Measurements from ENCODE around the gene COA1. TPM values are rescaled to one million over a fixed set of nuclear protein-coding genes. Genes with fewer than 3 reads are reported as not detected.

The COA1 gene
- total RNA-seq, 1 donor from 2014 or later = 55.5 TPM

- Mint-ChIP-seq H3K36me3 (ENCODE audit: low read depth, unreplicated experiment) (peaks cover 12% of the 10 kb centered on the region), H3K9me3 (ENCODE audit: unreplicated experiment) (no peaks in the 10 kb centered on the region), H3K4me1 (ENCODE audit: unreplicated experiment) (peaks cover 25% of the 10 kb centered on the region), H3K27ac (ENCODE audit: unreplicated experiment) (no peak overlapping the region), H3K27me3 (ENCODE audit: unreplicated experiment) (peaks cover 3% of the 10 kb centered on the region), H3K4me3 (ENCODE audit: unreplicated experiment) (no peak overlapping the region)
- no peak for DNase-seq (ENCODE audit: low spot score)
- no peak for TF ChIP-seq CTCF (IDR thresholded peaks at IDR 0.05; ENCODE audit: unreplicated experiment)
Observed at GRCh38 chr7:43618073-43618472, 111.2 kb downstream of the COA1 start.

DNA sequence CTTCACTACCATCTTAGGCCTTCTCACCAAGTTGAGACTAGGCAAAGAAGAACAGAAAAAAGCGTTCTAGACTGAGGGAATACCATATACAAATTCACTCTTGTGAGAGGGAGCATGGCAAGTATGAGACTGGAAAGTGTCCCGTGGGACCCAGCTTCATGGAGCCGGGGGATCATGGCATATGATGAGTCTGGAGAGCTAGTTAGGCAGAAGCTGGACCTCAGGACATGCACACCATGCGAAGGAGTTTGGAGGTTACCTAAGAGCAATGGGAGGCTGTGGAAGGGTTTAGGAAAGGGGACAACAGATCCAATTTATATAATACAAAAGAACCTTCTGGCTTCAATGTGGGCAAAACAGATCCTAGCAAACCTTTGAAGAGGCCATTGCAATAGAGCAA is 112.3 kb downstream of the COA1 start:
- DNase-seq (ENCODE audit: low spot score) = no peak
- H3K4me3 Mint-ChIP-seq (ENCODE audit: unreplicated experiment) = no peak overlapping the region
- peaks cover 22% of the 10 kb centered on the region for H3K4me1 Mint-ChIP-seq (ENCODE audit: unreplicated experiment)
- peaks cover 15% of the 10 kb centered on the region for H3K36me3 Mint-ChIP-seq (ENCODE audit: low read depth, unreplicated experiment)
- no peaks in the 10 kb centered on the region for H3K9me3 Mint-ChIP-seq (ENCODE audit: unreplicated experiment)
- peaks cover 3% of the 10 kb centered on the region for H3K27me3 Mint-ChIP-seq (ENCODE audit: unreplicated experiment)
- no peak for TF ChIP-seq CTCF (IDR thresholded peaks at IDR 0.05; ENCODE audit: unreplicated experiment)
- H3K27ac Mint-ChIP-seq (ENCODE audit: unreplicated experiment) = no peak overlapping the region

GRCh38 chr7:43615558-43616145 is 113.7 kb downstream of the COA1 start:
- peaks cover 11% of the 10 kb centered on the region for H3K36me3 Mint-ChIP-seq (ENCODE audit: low read depth, unreplicated experiment)
- peak; percentile 49 for DNase-seq (ENCODE audit: low spot score)
- TF ChIP-seq CTCF (IDR thresholded peaks at IDR 0.05; ENCODE audit: unreplicated experiment) = no peak
- H3K9me3 Mint-ChIP-seq (ENCODE audit: unreplicated experiment) = no peaks in the 10 kb centered on the region
- peak overlapping the region; percentile 87 for H3K27ac Mint-ChIP-seq (ENCODE audit: unreplicated experiment)
- H3K4me1 Mint-ChIP-seq (ENCODE audit: unreplicated experiment) = peaks cover 17% of the 10 kb centered on the region
- peak overlapping the region; percentile 49 for H3K4me3 Mint-ChIP-seq (ENCODE audit: unreplicated experiment)
- peaks cover under 1% of the 10 kb centered on the region for H3K27me3 Mint-ChIP-seq (ENCODE audit: unreplicated experiment)

DNA sequence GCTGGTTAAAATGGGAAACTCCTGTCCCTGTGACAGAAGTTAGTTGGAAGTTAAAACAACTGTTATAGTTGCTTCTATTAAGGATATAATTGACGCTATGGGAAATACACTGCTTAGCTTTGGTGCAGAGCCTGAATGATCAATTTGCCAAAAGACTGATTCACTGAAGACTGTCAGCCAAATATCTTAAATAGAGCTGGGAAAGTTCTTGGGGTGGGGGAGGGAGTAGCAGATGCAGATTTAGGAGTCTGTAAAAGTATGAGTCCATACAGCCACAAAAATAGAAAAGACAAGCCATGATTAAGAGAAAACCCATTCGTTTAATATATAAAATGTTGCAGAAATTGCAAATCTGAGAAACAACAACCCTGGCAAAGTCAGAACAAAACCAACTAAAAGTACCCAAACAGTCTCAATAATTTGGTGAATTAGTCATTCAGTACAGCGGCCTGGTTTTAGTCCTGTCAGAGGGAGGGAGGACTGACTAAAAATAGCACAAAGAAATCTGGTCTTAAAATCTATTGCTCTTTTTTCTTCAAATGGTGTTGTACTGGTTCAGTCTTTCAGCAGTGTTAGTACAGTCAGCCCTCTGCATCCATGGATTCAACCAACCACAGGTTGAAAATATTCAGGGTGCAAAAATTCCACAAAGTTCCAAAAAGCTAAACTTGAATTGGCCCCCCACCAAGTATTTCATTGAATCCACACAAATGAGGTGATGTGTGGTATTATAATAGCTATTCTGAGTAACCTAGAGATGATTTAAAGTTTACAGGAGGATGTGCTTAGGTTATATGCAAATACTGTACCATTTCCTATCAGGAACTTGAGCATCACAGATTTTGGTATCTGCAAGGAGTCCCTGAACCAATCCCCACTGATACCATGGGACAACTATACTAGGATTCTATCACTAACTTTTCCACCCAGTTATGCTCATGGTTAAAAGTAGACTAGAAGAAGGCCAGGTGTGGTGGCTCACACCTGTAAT is 116.4 kb downstream of the COA1 start:
- no peak for TF ChIP-seq CTCF (IDR thresholded peaks at IDR 0.05; ENCODE audit: unreplicated experiment)
- Mint-ChIP-seq H3K36me3 (ENCODE audit: low read depth, unreplicated experiment) (peaks cover 22% of the 10 kb centered on the region), H3K27me3 (ENCODE audit: unreplicated experiment) (no peaks in the 10 kb centered on the region), H3K4me1 (ENCODE audit: unreplicated experiment) (peaks cover 23% of the 10 kb centered on the region), H3K27ac (ENCODE audit: unreplicated experiment) (no peak overlapping the region), H3K9me3 (ENCODE audit: unreplicated experiment) (no peaks in the 10 kb centered on the region), H3K4me3 (ENCODE audit: unreplicated experiment) (no peak overlapping the region)
- no peak for DNase-seq (ENCODE audit: low spot score)

DNA sequence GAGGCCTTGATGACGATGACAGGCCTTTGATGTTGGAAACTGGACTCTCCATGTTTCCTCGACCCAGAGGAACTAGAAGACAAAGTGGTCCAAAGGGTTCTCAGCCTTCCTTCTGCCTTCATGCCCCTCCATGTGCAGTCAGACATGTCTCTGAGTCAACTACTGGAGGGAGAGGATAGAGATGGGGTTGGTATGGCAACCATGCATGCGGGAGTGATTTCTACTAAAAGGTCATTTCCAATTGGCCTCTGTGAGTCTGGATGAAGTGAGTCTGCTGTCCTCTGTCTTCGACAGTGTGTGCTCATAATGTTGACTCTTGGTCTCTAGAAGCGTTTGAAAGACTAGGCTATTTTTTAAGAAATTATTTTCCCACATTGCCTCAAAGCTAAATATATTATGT is 117.2 kb downstream of the COA1 start:
- no peak for TF ChIP-seq CTCF (IDR thresholded peaks at IDR 0.05; ENCODE audit: unreplicated experiment)
- H3K9me3 Mint-ChIP-seq (ENCODE audit: unreplicated experiment) = no peaks in the 10 kb centered on the region
- no peak overlapping the region for H3K27ac Mint-ChIP-seq (ENCODE audit: unreplicated experiment)
- H3K36me3 Mint-ChIP-seq (ENCODE audit: low read depth, unreplicated experiment) = peaks cover 22% of the 10 kb centered on the region
- no peaks in the 10 kb centered on the region for H3K27me3 Mint-ChIP-seq (ENCODE audit: unreplicated experiment)
- H3K4me1 Mint-ChIP-seq (ENCODE audit: unreplicated experiment) = peaks cover 23% of the 10 kb centered on the region
- H3K4me3 Mint-ChIP-seq (ENCODE audit: unreplicated experiment) = no peak overlapping the region
- no peak for DNase-seq (ENCODE audit: low spot score)
